Measurements from ENCODE around the gene MMP2.

MMP2 gene

DNA sequence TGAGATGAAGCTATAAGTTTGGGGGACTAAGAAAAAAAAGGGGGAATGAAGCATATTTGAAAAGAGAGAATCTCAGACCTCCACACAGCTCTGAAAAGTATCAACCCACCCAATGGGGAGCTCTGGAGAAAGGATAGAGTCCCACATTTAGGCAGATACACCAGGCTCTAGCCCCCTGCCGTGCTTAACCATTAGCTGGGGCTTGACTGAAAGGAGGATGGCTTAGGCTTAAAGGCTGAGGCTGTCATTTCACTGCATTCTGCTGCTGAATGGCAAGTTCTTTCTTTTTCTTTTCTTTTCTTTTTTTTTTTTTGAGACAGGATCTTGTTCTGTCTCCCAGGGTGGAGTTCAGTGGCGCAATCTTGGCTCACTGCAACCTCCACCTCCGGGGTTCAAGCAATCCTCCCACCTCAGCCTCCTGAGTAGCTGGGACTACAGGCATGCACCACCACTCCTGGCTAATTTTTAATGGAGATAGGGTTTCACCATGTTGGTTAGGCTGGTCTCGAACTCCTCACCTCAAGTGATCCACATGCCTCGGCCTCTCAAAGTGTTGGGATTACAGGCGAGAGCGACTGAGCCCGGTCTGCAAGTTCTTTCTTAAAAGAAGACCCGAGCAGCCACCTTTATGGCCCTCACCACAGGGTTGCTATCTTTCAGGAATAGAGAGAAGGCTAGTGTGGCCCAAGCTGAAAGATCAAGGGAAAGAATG lies 9.0 kb upstream of the MMP2 start:
- no peak for DNase-seq

DNA sequence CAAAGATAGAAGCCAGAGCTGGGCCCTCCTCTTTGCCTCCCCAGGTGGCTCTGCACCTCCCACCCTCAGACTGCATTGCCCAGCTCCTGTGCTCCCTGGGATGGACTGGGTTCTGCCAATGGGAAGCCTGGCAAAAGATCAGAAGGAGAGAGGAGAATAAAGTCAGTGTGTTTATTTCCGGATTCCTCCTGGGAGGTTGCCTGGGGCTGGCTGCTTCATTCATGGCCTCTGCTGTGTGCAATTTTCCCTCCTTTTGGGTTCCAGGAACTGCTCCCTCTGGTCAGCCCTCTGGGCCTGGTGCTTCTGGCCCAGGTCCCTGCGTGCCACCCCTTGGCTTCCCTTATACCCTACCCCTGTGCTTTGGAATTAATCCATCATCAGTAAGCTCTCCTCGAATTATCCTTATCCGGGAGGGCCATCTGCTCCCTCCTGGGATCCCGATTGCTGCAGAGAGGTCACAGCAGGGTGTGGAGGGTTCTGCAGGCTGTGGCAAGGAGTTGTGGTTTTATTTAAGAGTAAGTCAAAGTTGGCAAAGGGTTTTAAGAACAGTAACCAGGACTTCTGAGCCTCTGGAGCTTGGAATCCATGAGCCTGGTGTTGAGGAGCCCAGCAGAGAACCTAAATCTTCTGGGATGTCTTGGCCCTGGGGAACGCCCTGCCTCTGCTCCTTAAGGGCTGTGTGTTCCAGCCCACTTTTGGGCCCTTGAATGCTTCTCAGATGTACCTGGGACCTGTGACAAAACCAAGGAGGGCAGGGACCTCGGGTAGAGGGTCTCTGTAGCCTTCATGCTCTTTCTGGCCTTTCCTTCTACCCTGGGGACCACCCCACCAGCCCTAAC lies 8.2 kb upstream of the MMP2 start:
- DNase-seq, result no peak

DNA sequence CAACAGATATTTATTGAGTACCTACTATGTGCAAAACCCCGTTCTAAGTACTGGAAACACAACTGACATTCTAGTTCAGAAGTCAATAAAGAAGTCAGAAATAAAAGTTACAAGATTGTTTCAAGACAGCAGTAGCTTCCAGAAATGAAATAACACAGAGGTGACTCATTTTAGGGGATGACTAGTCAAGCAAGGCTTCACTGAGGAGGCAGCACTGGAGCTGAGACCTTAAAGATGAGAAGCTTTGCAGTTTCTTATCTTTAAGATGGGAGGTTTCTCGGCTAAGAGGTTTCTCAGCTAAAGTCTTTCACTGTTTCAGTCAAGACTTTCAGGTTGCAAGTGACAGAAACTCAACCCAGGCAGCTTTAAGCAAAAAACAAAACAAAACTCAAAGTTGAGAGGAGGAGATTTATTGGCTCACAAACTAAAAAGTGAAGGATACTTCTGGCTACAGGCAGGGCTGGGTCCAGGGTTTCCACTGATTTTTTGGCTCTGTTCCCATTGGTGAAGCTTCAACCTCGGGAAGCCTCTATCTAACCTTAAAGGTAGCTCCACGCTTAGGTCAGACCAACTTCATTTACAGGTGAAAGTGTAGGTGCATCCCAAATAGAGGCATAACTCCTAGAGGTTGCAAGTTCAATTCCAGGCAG lies 7.4 kb upstream of the MMP2 start:
- no peak for DNase-seq

DNA sequence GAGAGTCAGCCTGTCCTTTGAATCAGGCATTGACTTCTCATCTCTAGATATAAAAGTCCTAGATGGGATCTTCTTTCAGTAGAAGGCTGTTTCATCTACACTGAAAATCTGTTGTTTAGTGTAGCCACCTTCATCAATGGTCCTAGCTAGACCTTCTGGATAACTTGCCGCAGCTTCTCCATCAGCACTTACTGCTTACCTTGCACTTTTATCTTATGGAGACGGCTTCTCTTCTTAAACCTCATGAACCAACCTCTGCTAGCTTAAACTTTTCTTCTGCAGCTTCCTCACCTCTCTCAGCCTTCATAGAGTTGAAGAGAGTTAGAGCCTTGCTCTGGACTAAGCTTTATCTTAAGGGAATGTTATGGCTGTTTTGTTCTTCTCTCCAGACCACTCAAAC lies 5.4 kb upstream of the MMP2 start:
- no peak for DNase-seq

DNA sequence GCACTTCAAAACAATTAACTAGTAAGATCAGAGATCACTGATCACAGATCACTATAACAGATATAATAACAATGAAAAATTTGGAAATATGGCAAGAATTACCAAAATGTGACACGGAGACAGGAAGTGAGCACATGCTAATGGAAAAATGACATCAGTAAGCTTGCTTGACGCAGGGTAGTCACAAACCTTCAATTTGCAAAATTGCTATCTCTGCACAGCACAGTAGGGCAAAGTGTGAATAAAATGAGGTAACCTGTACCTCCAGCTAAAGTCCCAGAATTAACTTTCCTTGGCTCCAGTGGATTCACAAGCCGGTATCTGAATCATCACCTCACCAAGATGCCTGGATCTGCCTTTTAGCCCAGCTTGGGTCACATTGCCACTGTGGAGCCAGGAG lies 4.2 kb upstream of the MMP2 start:
- DNase-seq, result no peak

DNA sequence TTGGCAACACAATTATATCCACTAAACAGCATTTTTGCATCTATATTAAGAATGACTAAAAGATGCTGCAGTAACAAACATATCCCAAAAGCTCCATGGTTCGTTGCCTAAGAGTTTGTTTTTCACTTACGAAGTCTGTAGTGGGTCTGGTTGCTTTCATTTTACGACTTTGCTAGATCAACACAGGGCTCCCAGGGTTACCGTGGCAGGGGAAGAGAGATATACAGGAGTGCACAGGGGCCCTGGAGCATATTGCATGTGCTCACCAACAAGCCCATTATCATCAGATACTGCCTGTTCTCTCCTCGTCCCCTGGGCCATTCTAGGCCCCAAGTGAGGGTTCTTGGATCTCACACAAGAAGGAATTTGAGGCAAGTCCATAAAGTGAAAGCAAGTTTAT lies 3.1 kb upstream of the MMP2 start:
- DNase-seq, result no peak

DNA sequence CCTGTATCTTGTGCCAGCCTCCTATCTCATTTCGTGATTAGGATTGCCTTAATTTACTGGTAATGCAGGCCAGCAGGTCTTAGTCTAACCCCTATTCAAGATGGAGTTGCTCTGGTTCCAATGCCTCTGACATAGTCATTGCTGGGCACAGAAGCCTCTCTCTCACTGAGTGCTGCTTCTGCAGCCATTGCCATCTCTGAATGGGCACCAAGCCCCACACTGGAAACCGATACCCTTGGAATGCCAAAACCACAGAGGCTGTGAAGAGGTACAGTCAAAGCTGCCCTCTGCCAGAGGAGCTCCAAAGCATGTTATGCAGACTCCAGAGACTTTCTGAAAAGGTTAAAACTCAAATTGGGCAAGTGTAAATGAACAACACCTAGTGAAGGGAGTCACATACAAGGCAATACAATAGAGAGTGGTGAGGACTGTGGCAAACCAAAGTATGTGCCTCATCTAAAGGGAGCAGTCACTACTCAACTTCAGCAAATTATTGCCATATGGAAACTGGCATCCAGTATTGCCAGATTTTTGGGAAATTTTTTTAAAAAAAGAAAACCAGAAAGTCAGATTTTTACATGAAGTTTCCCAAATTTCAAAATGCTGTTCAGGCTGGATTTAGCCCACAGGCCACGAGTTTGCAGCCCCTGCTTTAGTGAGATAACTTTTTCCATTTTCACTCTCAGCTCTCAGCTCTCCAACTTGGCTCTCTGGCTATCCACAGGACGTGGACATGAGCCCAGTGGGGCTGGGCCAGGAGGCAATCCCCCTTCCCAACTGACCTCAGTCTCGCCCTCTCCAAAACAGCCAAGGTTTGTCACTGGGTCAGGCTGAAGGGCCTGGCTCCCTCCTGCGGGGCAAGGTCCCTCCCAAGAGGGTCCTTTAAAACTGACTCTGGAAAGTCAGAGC lies 2.1 kb upstream of the MMP2 start:
- DNase-seq, result no peak

DNA sequence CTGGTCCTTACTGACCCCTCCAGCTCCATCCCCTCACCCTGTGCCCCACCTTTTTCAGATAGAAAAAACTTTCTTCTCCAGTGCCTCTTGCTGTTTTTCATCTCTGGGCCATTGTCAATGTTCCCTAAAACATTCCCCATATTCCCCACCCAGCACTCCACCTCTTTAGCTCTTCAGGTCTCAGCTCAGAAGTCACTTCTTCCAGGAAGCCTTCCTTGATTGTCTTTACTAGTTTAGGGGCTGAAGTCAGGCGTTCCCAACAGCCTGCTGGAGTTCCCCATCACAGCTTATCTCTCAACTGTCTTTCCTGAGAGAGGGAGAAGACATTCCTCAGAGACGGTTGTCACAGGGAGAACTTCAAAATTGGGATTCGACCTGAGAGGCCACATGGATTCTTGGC lies 1.3 kb upstream of the MMP2 start:
- DNase-seq, result no peak

DNA sequence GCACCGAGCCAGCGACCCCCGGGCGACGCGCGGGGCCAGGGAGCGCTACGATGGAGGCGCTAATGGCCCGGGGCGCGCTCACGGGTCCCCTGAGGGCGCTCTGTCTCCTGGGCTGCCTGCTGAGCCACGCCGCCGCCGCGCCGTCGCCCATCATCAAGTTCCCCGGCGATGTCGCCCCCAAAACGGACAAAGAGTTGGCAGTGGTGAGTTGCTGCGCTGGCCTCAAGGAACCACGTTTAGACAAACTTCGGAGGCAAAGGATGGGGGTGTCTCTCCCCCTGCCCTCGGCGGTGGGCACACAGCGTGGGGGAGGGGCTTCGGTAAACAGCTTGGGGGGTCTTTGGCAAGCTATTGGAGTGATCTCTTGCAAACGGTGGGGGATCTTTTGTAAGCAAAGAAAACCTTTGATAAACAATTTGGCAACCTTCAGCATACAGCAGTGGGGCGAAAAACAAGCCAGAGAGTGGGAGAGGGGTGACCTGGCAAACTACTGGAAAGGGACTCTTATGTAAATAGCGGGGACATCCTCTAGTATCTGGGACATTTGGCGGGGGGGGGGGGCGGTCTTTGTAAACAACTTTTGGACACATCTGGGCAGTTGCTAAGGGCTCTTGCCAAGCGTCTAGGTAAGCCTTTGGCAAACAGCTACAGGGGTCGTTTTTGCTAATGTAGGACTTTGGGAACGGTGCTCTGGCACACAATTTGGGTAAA lies 587 bp downstream of the MMP2 start:
- no peak for DNase-seq

DNA sequence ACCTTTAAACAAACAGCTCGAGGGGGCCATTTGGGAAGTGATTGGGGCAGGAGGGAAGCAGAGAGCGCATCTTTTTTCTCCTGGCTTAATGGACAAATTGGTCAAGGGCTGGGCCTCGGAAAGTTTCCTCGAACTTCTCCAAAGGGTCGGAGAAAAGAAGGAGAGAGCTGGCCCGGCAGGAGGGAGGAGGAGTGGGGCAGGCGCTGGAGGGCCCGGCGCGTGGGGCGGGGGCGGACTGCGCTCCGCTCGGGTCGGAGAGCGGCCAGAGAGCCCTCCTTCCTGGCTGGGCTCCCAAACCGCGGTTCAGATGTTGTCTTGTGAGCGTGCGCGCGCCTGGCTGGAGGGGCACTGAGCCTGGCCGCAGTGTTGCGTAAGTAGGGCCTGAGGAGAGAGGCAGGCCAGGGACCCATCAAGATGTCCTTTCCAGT lies 1.2 kb downstream of the MMP2 start:
- DNase-seq, result no peak

DNA sequence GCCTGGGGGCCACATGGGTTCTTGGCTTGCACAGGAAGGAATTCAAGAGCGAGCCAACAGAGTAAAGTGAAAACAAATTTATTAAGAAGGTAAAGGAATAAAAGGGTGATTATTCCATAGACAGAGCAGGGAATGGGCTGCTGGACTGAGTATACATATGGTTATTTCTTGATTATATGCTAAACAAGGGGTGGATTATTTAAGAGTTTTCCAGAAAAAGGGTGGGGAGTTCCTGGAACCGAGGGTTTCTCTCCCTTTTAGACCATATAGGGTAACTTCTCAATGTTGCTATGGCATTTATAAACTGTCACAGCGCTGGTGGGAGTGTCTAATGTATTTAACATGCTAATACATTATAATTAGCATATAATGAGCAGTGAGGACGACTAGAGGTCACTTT lies 2.0 kb downstream of the MMP2 start:
- no peak for DNase-seq

DNA sequence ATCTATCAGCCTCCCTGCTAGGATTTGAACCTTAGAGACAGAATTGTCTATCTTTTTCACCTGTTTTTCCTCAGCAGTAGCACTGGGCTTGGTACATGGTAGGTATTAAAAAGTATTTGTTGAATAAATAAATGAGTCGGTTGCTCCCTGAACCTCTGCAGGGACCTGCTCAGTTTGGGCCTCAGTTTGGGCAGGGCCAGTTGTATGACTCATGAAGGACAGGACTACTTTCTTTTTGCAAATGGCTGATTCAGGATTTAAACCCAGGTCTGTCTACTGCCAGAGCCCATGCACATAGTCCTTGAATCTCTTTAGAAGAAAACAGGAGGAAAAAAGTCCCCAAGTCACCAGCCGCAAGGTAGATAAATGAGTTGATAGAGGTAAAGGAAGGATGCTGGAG lies 3.1 kb downstream of the MMP2 start:
- DNase-seq, result no peak

DNA sequence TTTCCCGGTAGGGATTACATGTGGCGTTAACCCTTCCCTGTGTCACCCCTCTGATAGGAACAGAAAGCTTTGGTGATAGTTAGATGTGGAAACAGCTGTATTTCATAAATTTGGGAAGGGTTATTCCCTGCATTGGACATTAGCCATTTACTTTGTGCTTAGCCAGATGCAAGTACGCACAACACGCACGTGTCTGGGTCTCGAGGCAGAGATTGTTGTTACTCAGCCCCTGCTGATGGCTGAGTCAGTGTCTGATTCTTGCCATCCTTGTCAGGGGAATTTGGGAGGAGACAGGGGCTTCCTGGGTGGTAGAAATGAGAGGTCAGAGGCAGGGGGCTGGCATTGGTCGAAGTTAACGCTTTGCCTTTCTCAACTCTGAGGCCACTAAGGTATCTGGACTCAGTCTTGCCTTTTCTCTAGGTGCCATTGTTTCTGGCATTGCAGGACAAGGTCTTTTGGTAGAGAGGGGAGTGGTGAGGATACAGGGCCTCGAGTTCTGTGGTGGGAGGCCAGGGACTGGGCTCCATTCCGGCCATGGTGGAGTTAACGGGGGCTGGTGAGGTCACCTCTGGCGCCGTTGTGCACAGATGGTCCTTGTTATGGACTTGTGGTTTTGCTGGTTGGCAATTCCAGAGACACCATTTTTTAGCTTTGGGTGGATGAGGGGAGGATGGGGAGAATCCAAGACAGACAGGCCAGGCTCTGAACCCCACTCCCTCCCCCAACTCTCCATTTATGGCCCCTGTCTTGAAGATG lies 8.2 kb downstream of the MMP2 start:
- no peak for DNase-seq

DNA sequence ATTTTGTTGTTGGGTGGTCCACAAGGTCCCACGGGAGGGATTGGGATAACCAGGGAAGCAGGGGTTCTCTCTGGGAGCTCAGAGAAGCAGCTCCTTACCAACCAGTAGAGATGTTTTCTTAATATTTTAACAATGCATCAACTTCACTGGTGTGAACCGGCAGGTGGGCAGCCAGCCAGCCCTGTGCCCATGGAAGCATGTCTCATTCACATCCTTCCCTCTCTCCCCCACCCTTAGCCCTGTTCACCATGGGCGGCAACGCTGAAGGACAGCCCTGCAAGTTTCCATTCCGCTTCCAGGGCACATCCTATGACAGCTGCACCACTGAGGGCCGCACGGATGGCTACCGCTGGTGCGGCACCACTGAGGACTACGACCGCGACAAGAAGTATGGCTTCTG lies 9.3 kb downstream of the MMP2 start:
- no peak for DNase-seq

DNA sequence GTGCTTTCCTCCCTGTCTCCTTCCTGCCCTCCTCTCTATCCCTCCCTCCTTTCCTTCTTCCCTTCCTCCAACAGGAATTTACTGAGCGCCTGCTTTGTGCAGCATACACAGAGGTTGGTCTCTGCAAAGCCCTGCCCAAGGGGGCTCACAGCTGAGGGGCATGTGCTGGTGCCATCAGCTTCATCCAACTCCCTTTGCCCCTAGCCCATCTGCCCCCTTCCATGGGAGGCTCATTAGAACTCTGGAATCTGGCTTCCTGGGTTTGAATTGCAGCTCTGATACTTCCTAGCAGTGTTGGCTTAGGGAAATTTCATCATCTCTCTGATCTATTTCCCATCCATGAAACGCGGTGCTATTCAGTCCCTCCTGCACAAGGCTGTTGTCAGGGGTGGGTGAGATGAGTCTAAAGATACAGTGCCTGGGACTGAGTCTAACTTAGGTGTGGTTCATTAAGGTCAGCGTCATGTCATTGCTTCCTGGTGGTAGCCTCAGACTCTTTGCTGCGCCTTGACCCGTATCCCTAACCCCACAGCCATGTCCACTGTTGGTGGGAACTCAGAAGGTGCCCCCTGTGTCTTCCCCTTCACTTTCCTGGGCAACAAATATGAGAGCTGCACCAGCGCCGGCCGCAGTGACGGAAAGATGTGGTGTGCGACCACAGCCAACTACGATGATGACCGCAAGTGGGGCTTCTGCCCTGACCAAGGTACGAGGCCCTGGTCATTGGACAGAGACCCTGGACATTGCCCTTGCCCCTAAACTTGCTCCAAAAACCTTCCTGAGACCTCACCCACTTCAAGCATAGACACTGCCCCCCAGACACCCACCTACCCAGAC lies 10.3 kb downstream of the MMP2 start:
- DNase-seq, result no peak

DNA sequence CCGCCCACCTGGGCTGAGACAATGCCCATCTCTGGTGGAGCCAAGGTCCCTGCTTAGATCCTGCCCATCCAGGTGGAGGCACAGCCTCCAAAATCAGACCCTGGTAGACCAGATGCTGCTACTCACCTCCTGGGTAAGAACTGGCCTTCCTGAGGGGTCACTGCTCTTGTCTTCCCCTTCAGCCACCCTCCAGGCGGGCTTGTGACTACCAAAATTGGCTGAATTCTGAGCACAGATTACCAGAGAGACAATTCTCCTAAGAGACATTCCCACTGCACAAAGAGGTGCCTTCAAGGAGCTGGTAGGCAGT lies 10.9 kb downstream of the MMP2 start:
- no peak for DNase-seq

DNA sequence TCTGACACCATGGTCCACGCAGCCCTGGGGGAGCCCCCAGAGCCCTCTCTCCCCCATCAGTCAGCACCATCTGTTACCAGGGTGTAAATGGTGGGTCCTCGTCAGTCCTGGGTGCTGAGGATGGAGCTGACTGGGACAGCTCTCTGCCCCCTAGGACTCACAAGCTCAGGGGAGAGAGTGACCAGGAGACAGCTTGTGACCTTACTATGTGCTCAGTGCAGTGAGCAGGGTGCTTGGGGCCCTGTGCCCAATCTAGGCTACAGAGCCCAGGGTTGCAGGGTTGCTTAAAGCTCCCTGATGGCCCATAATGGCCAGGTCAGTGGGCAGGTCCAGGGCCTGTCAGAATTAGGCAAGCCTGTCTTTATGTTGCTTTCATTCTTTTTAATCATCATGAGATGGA lies 11.3 kb downstream of the MMP2 start:
- DNase-seq, result no peak

DNA sequence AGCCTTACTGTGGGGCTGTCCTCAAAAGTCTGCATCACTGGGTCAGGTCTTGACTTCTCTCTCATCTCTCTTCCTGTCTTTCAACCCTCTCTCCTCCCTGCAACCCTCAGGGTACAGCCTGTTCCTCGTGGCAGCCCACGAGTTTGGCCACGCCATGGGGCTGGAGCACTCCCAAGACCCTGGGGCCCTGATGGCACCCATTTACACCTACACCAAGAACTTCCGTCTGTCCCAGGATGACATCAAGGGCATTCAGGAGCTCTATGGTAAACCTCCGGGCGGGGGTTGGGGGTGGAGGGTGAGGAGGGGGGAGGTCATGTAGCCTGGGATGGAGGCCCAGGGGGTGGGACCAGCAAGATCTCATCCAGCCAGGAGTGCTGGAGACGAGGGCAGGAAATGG lies 12.7 kb downstream of the MMP2 start:
- no peak for DNase-seq

DNA sequence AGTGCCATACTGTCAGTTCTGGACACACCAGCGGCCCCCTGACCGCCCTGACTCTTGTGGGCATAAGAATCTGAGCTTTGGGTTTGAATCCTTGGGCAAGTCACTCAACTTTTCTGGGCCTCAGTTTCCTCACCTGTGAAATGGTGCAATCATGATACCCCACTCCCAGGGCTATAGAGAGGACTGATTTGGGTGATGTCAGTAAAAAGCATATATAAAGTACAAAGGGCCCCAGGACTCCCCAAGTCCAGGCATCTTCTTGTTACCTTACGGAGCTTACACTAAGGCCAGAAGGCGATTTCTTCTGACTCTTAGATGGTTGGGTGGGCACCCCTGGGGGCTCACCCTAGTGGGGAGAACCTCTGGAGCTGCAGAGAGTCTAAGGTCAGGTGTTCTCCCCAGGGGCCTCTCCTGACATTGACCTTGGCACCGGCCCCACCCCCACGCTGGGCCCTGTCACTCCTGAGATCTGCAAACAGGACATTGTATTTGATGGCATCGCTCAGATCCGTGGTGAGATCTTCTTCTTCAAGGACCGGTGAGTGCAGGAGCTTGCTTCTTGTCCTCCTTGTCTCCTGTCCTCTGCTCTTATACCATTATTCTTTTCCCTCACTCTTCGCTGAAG lies 13.9 kb downstream of the MMP2 start:
- no peak for DNase-seq

DNA sequence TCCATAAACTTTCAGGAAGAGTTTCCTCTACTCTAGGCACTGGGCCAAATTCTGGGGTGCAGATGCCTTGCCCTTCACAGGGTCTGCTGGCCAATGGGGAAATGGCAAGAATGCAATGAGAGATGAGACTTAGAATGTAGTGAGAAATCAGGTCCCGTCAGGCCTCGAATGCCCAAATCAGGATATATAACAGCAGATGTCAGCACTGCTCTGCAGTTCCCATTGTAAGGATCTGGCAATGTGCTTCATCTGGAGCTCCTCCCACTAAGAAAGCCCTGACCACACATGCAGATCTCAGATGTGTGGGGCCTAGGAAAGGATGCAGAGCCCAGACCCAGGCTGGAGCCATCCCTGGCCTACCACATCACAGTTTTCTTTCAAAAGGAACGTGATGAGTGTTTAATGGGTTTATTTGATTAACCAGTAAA lies 16.0 kb downstream of the MMP2 start:
- peak; percentile 16 for DNase-seq
